GM12891 (cell line): ENCODE data around the gene CPTP.

ENCODE experiments used
- PAX5 ChIP-seq: IDR thresholded peaks from 2 replicates; pipeline ENCODE4 v1.6.1; 2011; ENCODE audit warnings: low read length, moderate library complexity, mild to moderate bottlenecking; ENCODE audit not compliant: insufficient read depth, severe bottlenecking
- POLR2A ChIP-seq: IDR thresholded peaks from 2 replicates; pipeline ENCODE4 v1.6.1; 2011; ENCODE audit warnings: low read depth, low read length, control low read depth
- POLR2AphosphoS5 ChIP-seq: IDR thresholded peaks from 2 replicates; pipeline ENCODE4 v1.6.1; 2011; ENCODE audit warnings: low read depth, low read length, control low read depth
- SPI1 ChIP-seq: IDR thresholded peaks from 2 replicates; pipeline ENCODE4 v1.6.1; 2011; ENCODE audit warnings: low read depth, low read length, control low read depth
- TAF1 ChIP-seq: IDR thresholded peaks from 2 replicates; pipeline ENCODE4 v1.6.1; 2011; ENCODE audit warnings: low read depth, low read length, control low read depth

- TF ChIP-seq TAF1 (no peak), POLR2A (no peak), POLR2AphosphoS5 (no peak), PAX5 (no peak), SPI1 (no peak)
Observed at GRCh38 chr1:1285611-1286311, 38.8 kb upstream of the CPTP start.
